Suprapubic skin (tissue), 4 donors: ENCODE measurements around the gene RAVER2. TPM values are rescaled to one million over a fixed set of nuclear protein-coding genes. Genes with fewer than 3 reads are reported as not detected.
"Not testable (repeated sequence)": the region's sequence is repeated elsewhere in the genome, so short reads cannot be mapped to it uniquely, and the experiment has no call there.

Experiments used
- DNase-seq, 2 donors: peaks; one replicate each; pipeline ENCODE4 v3.0.0-alpha.2; 2019; ENCODE audit warnings: low spot score in 2 of 2
- H3K27ac ChIP-seq: fragments of 200-600 bp; sonication (generic); one replicate; pipeline ENCODE4 v1.5.1; 2019
- H3K27me3 ChIP-seq: fragments of 200-600 bp; sonication (generic); one replicate; pipeline ENCODE4 v1.5.1; 2019
- H3K36me3 ChIP-seq: fragments of 200-600 bp; sonication (generic); one replicate; pipeline ENCODE4 v1.5.1; 2019
- H3K4me1 ChIP-seq: fragments of 200-600 bp; sonication (generic); one replicate; pipeline ENCODE4 v1.5.1; 2019
- H3K4me3 ChIP-seq: fragments of 200-600 bp; sonication (generic); one replicate; pipeline ENCODE4 v1.5.1; 2019; ENCODE audit warnings: mild to moderate bottlenecking
- H3K9me3 ChIP-seq: fragments of 200-600 bp; sonication (generic); one replicate; pipeline ENCODE4 v1.5.1; 2019
- EP300 ChIP-seq: sonication (generic); formaldehyde crosslinking; IDR thresholded peaks from one replicate; pipeline ENCODE4 v1.6.1; 2017; ENCODE audit warnings: antibody characterized with exemption
- POLR2A ChIP-seq, 2 donors: fragments of 450-650 bp; IDR thresholded peaks; one replicate each; pipeline ENCODE4 v1.6.1; 2017; ENCODE audit warnings: antibody characterized with exemption in 2 of 2, mild to moderate bottlenecking in 2 of 2, moderate library complexity in 2 of 2
- POLR2AphosphoS5 ChIP-seq, 3 donors: sonication (generic); formaldehyde crosslinking; IDR thresholded peaks; one replicate each; pipeline ENCODE4 v1.6.1; 2017; ENCODE audit warnings: antibody characterized with exemption in 3 of 3
- WGBS: methylation state at CpG from one replicate; pipeline ENCODE4 v1.1.5; 2018; 5-methylcytosine and 5-hydroxymethylcytosine counted together
- total RNA-seq, 4 donors: library from RNA; depleted of rRNA; stranded (reverse); fragments of >200 nt; gene quantifications; one replicate each; pipeline ENCODE4 v1.1.0, GENCODE V29; 2016
- TF ChIP-seq, protein P1 (sequence below), 2 donors: fragments of 200-600 bp in 1 of 2; fragments of 450-650 bp in 1 of 2; sonication (generic) in 1 of 2; IDR thresholded peaks; one replicate each; pipeline ENCODE4 v1.5.1; 2016 to 2019; ENCODE audit warnings: antibody characterized with exemption in 2 of 2, mild to moderate bottlenecking in 1 of 2, moderate library complexity in 1 of 2

RAVER2 gene, protein sequence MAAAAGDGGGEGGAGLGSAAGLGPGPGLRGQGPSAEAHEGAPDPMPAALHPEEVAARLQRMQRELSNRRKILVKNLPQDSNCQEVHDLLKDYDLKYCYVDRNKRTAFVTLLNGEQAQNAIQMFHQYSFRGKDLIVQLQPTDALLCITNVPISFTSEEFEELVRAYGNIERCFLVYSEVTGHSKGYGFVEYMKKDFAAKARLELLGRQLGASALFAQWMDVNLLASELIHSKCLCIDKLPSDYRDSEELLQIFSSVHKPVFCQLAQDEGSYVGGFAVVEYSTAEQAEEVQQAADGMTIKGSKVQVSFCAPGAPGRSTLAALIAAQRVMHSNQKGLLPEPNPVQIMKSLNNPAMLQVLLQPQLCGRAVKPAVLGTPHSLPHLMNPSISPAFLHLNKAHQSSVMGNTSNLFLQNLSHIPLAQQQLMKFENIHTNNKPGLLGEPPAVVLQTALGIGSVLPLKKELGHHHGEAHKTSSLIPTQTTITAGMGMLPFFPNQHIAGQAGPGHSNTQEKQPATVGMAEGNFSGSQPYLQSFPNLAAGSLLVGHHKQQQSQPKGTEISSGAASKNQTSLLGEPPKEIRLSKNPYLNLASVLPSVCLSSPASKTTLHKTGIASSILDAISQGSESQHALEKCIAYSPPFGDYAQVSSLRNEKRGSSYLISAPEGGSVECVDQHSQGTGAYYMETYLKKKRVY
- total RNA-seq: 10 to 100 TPM in 3 of 4 donors, 1 to 10 TPM in 1; 7.9 to 15.7 (median 13.6) TPM

DNA sequence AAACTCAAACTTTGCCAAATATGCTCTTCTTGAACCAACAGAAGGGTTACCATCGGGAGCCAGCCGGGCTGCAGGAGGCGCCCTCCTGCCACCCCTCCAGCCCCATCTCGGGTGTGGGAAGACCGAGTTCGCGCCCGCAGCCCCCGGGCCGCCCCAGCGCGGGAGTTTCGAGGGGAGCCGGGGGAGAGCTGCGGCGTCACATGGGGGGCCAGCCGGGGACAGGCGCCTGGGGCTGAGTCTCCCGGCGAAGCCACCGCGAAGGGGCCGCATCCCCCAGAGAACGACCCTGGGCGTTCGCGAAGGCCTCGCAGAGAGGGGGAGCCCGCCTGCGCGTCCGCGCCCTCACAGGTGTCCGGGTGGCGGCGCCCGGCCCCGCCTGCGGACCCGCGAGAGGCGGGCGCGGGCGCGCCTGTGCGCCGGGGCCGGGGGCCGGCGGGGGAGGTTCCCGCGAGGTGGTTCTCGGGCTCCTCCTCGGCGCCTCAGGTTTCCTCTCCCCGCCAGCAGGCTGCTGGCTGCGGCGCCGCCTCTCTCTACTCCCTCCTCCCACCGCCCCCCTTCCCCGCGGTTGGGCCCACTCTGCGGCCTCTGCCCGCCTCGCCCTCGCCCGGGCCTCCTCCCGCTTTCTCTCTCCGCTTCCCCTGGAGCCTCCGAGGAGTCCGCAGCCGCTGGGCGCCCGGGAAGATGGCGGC lies at the start of gene RAVER2:
Gene RAVER2 (plus strand): TSS at position 584 of the 689 bp plus-strand sequence. CDS start 98 bp downstream, at position 682.
- WGBS: under 1% methylated on average over 27 of the region's 76 CpGs

DNA sequence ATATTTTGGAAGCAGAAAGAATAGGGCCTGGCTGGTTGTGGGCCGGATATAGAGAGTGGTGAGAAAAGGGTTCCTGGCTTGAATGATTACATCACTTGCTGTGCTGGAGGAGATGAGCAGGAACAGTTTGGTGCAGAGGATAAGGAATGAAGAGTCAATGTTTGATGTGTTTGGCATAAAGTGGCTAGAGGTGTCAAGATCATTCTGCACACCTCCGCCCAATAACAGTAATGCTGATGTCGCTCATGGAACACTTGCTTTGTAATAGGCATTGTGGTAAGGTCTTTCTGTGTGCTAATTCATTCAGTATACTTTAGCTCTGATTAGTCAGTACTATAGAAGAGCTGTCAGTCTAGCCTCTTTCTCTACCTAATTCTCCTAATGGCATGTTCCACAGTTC lies 48.0 kb upstream of the RAVER2 start:
- 95% methylated on average over 3 of the region's 3 CpGs for WGBS
- H3K36me3 ChIP-seq: peaks cover 2% of the 10 kb centered on the region
- H3K9me3 ChIP-seq: no peaks in the 10 kb centered on the region
- no peak for DNase-seq
- no peak overlapping the region for H3K27ac ChIP-seq
- H3K27me3 ChIP-seq: no peaks in the 10 kb centered on the region
- no peaks in the 10 kb centered on the region for H3K4me1 ChIP-seq
- no peak for TF ChIP-seq POLR2AphosphoS5 (IDR thresholded peaks at IDR 0.05)
- no peak for TF ChIP-seq POLR2A (IDR thresholded peaks at IDR 0.05)
- TF ChIP-seq, protein P1, sequence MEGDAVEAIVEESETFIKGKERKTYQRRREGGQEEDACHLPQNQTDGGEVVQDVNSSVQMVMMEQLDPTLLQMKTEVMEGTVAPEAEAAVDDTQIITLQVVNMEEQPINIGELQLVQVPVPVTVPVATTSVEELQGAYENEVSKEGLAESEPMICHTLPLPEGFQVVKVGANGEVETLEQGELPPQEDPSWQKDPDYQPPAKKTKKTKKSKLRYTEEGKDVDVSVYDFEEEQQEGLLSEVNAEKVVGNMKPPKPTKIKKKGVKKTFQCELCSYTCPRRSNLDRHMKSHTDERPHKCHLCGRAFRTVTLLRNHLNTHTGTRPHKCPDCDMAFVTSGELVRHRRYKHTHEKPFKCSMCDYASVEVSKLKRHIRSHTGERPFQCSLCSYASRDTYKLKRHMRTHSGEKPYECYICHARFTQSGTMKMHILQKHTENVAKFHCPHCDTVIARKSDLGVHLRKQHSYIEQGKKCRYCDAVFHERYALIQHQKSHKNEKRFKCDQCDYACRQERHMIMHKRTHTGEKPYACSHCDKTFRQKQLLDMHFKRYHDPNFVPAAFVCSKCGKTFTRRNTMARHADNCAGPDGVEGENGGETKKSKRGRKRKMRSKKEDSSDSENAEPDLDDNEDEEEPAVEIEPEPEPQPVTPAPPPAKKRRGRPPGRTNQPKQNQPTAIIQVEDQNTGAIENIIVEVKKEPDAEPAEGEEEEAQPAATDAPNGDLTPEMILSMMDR (IDR thresholded peaks at IDR 0.05): no peak
- no peak overlapping the region for H3K4me3 ChIP-seq

More for the DNA sequence above, at the start of gene RAVER2:
- no peaks in the 10 kb centered on the region for H3K27me3 ChIP-seq
- peak within 1 kb of the TSS; percentile 85 for H3K27ac ChIP-seq
- H3K36me3 ChIP-seq: no peaks in the 10 kb centered on the region
- TF ChIP-seq EP300: no peak
- TF ChIP-seq, protein P1 (IDR thresholded peaks at IDR 0.05): peak in 1 of 2 donors; percentile 26
- TF ChIP-seq POLR2A (IDR thresholded peaks at IDR 0.05): no peak
- TF ChIP-seq POLR2AphosphoS5 (IDR thresholded peaks at IDR 0.05): peak in 1 of 3 donors; percentile 13
- no peaks in the 10 kb centered on the region for H3K9me3 ChIP-seq
- peaks cover 21% of the 10 kb centered on the region for H3K4me1 ChIP-seq
- peak within 1 kb of the TSS; percentile 89 for H3K4me3 ChIP-seq
- peak; percentile 66 to 83 for DNase-seq

DNA sequence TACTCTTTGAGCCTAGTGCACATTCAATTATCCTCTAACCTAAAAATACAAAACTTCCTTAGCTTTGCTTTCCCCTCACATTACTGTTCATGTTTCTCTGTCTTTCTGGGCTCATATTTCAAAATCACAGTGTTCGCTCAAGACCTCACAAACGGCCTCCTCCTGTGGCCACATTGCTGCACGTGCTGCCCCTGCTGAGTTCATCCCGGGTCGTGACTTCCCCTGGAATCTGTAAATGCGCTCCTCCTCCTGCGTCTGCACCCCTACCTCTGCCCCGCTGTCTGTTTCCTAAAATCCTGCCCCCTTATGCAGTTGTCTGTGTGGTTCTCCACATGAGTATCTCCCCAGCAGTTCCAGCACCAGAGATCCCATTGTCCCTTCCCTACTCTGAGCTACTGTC lies 45.5 kb upstream of the RAVER2 start:
- no peak overlapping the region for H3K4me3 ChIP-seq
- no peak for TF ChIP-seq EP300
- TF ChIP-seq, protein P1 (IDR thresholded peaks at IDR 0.05): no peak
- TF ChIP-seq POLR2A (IDR thresholded peaks at IDR 0.05): no peak
- no peak for TF ChIP-seq POLR2AphosphoS5 (IDR thresholded peaks at IDR 0.05)
- no peak for DNase-seq
- no peaks in the 10 kb centered on the region for H3K27me3 ChIP-seq
- no peaks in the 10 kb centered on the region for H3K36me3 ChIP-seq
- H3K9me3 ChIP-seq: no peaks in the 10 kb centered on the region
- 74% methylated on average over 8 of the region's 8 CpGs for WGBS
- no peak overlapping the region for H3K27ac ChIP-seq
- no peaks in the 10 kb centered on the region for H3K4me1 ChIP-seq

DNA sequence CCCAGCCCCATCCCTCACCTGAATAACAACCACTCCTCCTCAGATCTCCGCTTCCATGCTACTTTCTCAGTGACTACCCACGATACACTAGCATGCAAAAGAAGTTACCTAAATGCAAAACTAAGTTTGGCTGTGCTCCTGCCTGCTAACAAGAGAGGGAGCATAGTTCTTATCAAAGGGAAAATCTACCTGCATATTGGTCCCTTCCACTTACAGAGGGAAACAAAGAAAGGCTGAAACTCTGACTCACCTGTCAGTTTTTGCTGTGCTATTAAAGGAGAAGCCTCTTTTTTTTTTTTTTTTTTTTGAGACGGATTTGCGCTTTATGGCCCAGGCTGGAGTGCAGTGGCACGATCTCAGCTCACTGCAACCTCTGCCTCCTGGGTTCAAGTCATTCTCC lies 43.8 kb upstream of the RAVER2 start:
- H3K27ac ChIP-seq: no peak overlapping the region
- H3K4me1 ChIP-seq: no peaks in the 10 kb centered on the region
- TF ChIP-seq EP300: no peak
- DNase-seq: no peak
- no peak overlapping the region for H3K4me3 ChIP-seq
- no peaks in the 10 kb centered on the region for H3K27me3 ChIP-seq
- no peaks in the 10 kb centered on the region for H3K9me3 ChIP-seq
- no peaks in the 10 kb centered on the region for H3K36me3 ChIP-seq
- 77% methylated on average over 5 of the region's 5 CpGs for WGBS

DNA sequence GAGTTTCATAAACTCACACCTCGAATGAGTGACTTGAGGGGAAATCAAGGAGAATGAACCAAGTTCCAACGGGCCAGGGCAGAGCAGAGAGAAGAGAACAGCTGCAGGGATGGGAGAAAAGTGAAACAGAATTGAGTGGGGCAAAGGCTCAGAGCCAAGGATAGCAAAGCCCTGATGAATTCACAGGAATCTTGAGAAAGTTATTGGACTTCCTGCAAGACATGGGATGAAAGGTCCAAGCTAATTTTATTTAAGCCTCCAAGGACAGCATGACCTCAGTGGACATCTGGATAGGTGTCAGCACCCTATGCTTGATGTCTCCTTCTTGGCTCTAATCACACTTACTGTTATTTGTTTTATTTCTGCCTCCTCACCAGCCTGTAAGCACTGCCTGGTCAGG lies 43.0 kb upstream of the RAVER2 start:
- H3K4me3 ChIP-seq: no peak overlapping the region
- H3K27ac ChIP-seq: no peak overlapping the region
- no peaks in the 10 kb centered on the region for H3K27me3 ChIP-seq
- WGBS: 25% methylated on average over 2 of the region's 2 CpGs
- no peaks in the 10 kb centered on the region for H3K9me3 ChIP-seq
- TF ChIP-seq POLR2A (IDR thresholded peaks at IDR 0.05): no peak
- no peak for TF ChIP-seq EP300
- TF ChIP-seq, protein P1 (IDR thresholded peaks at IDR 0.05): no peak
- no peak for TF ChIP-seq POLR2AphosphoS5 (IDR thresholded peaks at IDR 0.05)
- H3K36me3 ChIP-seq: no peaks in the 10 kb centered on the region
- DNase-seq: no peak
- no peaks in the 10 kb centered on the region for H3K4me1 ChIP-seq

DNA sequence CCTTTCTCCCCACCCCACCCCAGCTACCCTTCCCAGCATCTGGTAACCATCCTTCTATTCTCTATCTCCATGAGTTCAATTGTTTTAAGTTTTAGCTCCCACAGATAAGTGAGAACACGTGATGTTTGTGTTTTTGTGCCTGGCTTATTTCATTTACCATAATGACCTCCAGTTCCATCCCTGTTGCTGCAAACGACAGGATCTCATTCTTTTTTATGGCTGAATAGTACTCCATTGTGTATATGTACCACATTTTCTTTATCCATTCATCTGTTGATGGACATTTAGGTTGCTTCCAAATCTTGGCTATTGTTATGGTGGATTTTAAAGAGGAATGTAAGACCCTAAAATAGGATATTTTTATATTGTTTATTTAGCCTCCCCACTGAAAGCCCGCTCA lies 42.2 kb upstream of the RAVER2 start:
- H3K4me1 ChIP-seq, DNase-seq, H3K4me3 ChIP-seq, H3K27ac ChIP-seq, H3K9me3 ChIP-seq, H3K27me3 ChIP-seq, H3K36me3 ChIP-seq: not testable (repeated sequence)
- 87% methylated on average over 3 of the region's 3 CpGs for WGBS
